ENCODE measurements around the gene PLEKHO2. TPM values are rescaled to one million over a fixed set of nuclear protein-coding genes. Genes with fewer than 3 reads are reported as not detected.
A peak's percentile ranks its signal among the peaks of the same experiment; 100 is the strongest.

Gene PLEKHO2
- polyA plus RNA-seq, 3 donors, result 54.1 to 93.5 (median 78.0) TPM

GRCh38 chr15:64803526-64803925 is 38.2 kb upstream of the PLEKHO2 start:
- no peaks in the 10 kb centered on the region for H3K36me3 Mint-ChIP-seq
- WGBS (ENCODE audit: insufficient coverage), result no CpG with 5 or more reads among the region's 1 CpG
- Histone ChIP-seq H4K20me1 (ENCODE audit: insufficient read depth, low read length) (no peaks in the 10 kb centered on the region), H2AFZ (ENCODE audit: insufficient read depth, low read depth, low read length, poor library complexity, severe bottlenecking) (no peak overlapping the region), H3K9ac (ENCODE audit: insufficient read depth, low read length, poor library complexity, severe bottlenecking) (no peak overlapping the region), H3K4me2 (replicated peaks; ENCODE audit: extremely low read depth, low read length, poor library complexity, severe bottlenecking) (no peak overlapping the region), H3K4me1 (ENCODE audit: control insufficient read depth in 1 of 2, insufficient read depth in 2 of 2, low read length in 2 of 2) (no peaks in the 10 kb centered on the region), H3K36me3 (replicated peaks in 1 of 2; ENCODE audit: control insufficient read depth in 1 of 2, insufficient read depth in 2 of 2, low read length in 2 of 2) (no peaks in the 10 kb centered on the region), H3K9me3 (replicated peaks in 1 of 2; ENCODE audit: control insufficient read depth in 1 of 2, insufficient read depth in 1 of 2, low read length in 2 of 2) (no peaks in the 10 kb centered on the region), H3K4me3 (replicated peaks in 1 of 3; ENCODE audit: low read depth in 2 of 3, low read length in 3 of 3) (no peak overlapping the region), H3K79me2 (ENCODE audit: insufficient read depth, low read length) (no peaks in the 10 kb centered on the region), H3K27me3 (ENCODE audit: control insufficient read depth in 2 of 2, insufficient read depth in 2 of 2, low read length in 2 of 2) (no peaks in the 10 kb centered on the region), H3K27ac (ENCODE audit: low read depth in 1 of 2, low read length in 2 of 2) (no peak overlapping the region)
- H3K27me3 Mint-ChIP-seq (ENCODE audit: low read depth in 3 of 3), result peaks cover 2 to 11% (median 7%) of the 10 kb centered on the region in 3 donors
- H3K4me1 Mint-ChIP-seq, result peaks cover 2% of the 10 kb centered on the region
- peaks cover 0 to 2% (median 0%) of the 10 kb centered on the region in 7 donors for H3K9me3 Mint-ChIP-seq
- intact Hi-C loops (cut with micrococcal nuclease), result loop anchor here in 1 of 2 donors (10.0 kb wide), 1 partner anchor 69 kb away; no protein-coding TSS in a partner anchor
- H3K27ac Mint-ChIP-seq, result no peak overlapping the region
- DNase-seq, result no peak
- TF ChIP-seq CTCF (IDR thresholded peaks at IDR 0.05), result no peak
- H3K4me3 Mint-ChIP-seq, result no peak overlapping the region

- Mint-ChIP-seq H3K4me1 (peaks cover 3% of the 10 kb centered on the region), H3K36me3 (no peaks in the 10 kb centered on the region), H3K27me3 (ENCODE audit: low read depth in 3 of 3) (peaks cover 2 to 19% (median 10%) of the 10 kb centered on the region in 3 donors), H3K9me3 (peaks cover 0 to 1% (median 0%) of the 10 kb centered on the region in 7 donors), H3K4me3 (no peak overlapping the region), H3K27ac (peak overlapping the region in 1 of 7 donors; percentile 25)
- H3K9me3 ChIP-seq (replicated peaks in 1 of 2; ENCODE audit: control insufficient read depth in 1 of 2, insufficient read depth in 1 of 2, low read length in 2 of 2), result no peaks in the 10 kb centered on the region
- H3K4me3 ChIP-seq (replicated peaks in 1 of 3; ENCODE audit: low read depth in 2 of 3, low read length in 3 of 3), result no peak overlapping the region
- whole genome bisulfite sequencing (ENCODE audit: insufficient coverage), result 25% methylated on average over 2 of the region's 2 CpGs
- DNase-seq, result no peak
- H4K20me1 ChIP-seq (ENCODE audit: insufficient read depth, low read length), result no peaks in the 10 kb centered on the region
- no peak overlapping the region for H3K27ac ChIP-seq (ENCODE audit: low read depth in 1 of 2, low read length in 2 of 2)
- no peak overlapping the region for H3K9ac ChIP-seq (ENCODE audit: insufficient read depth, low read length, poor library complexity, severe bottlenecking)
- H3K27me3 ChIP-seq (ENCODE audit: control insufficient read depth in 2 of 2, insufficient read depth in 2 of 2, low read length in 2 of 2), result peaks cover 0 to 4% of the 10 kb centered on the region in 2 donors
- no peak overlapping the region for H2AFZ ChIP-seq (ENCODE audit: insufficient read depth, low read depth, low read length, poor library complexity, severe bottlenecking)
- no peaks in the 10 kb centered on the region for H3K36me3 ChIP-seq (replicated peaks in 1 of 2; ENCODE audit: control insufficient read depth in 1 of 2, insufficient read depth in 2 of 2, low read length in 2 of 2)
- intact Hi-C loops (cut with micrococcal nuclease), result loop anchor here in 1 of 2 donors (10.0 kb wide), 1 partner anchor 70 kb away; no protein-coding TSS in a partner anchor
- TF ChIP-seq CTCF (IDR thresholded peaks at IDR 0.05), result no peak
- no peaks in the 10 kb centered on the region for H3K4me1 ChIP-seq (ENCODE audit: control insufficient read depth in 1 of 2, insufficient read depth in 2 of 2, low read length in 2 of 2)
- H3K79me2 ChIP-seq (ENCODE audit: insufficient read depth, low read length), result no peaks in the 10 kb centered on the region
- H3K4me2 ChIP-seq (replicated peaks; ENCODE audit: extremely low read depth, low read length, poor library complexity, severe bottlenecking), result no peak overlapping the region
These were observed 37.1 kb upstream of the PLEKHO2 start for GRCh38 chr15:64804619-64805018.

All from CD14-positive monocyte (primary cell).